Spleen (tissue), 11 donors: Measurements from ENCODE around the gene PCDH18. TPM values are rescaled to one million over a fixed set of nuclear protein-coding genes. Genes with fewer than 3 reads are reported as not detected.
"Not testable (repeated sequence)": the region's sequence is repeated elsewhere in the genome, so short reads cannot be mapped to it uniquely, and the experiment has no call there.

Experiments used
- DNase-seq: peaks from one replicate; pipeline ENCODE4 v3.0.0-alpha.2; 2020
- H3K27ac ChIP-seq, 8 donors: fragments of 200-600 bp; sonication (generic) in 7 of 8; 1 replicate in 4 of 8; 2 replicates in 4 of 8; pipeline versions ENCODE4 v1.5.0 to v1.8.0; 2016 to 2021; ENCODE audit warnings: inconsistent platforms in 4 of 8, mild to moderate bottlenecking in 4 of 8, moderate library complexity in 1 of 8
- H3K27me3 ChIP-seq, 7 donors: fragments of 200-600 bp; sonication (generic) in 6 of 7; replicated peaks in 1 of 7; 1 replicate in 4 of 7; 2 replicates in 3 of 7; pipeline versions ENCODE4 v1.5.0 to v1.8.0; 2016 to 2021; ENCODE audit warnings: inconsistent platforms in 3 of 7, mild to moderate bottlenecking in 1 of 7
- H3K36me3 ChIP-seq, 6 donors: fragments of 200-600 bp; sonication (generic) in 5 of 6; 1 replicate in 4 of 6; 2 replicates in 2 of 6; pipeline versions ENCODE4 v1.5.0 to v1.8.0; 2016 to 2021; ENCODE audit warnings: inconsistent platforms in 2 of 6
- H3K4me1 ChIP-seq, 6 donors: fragments of 200-600 bp; sonication (generic) in 5 of 6; 1 replicate in 3 of 6; 2 replicates in 3 of 6; pipeline versions ENCODE4 v1.5.0 to v1.8.0; 2016 to 2021; ENCODE audit warnings: inconsistent platforms in 3 of 6
- H3K4me3 ChIP-seq, 8 donors: fragments of 200-600 bp; sonication (generic) in 7 of 8; 1 replicate in 4 of 8; 2 replicates in 4 of 8; pipeline versions ENCODE4 v1.5.0 to v1.8.0; 2016 to 2021; ENCODE audit warnings: inconsistent platforms in 4 of 8, mild to moderate bottlenecking in 4 of 8, moderate library complexity in 2 of 8
- H3K9me3 ChIP-seq, 8 donors: fragments of 200-600 bp; sonication (generic) in 7 of 8; 1 replicate in 4 of 8; 2 replicates in 4 of 8; pipeline versions ENCODE4 v1.5.0 to v1.8.0; 2016 to 2021; ENCODE audit warnings: inconsistent platforms in 4 of 8
- POLR2A ChIP-seq, 3 donors: fragments of 450-650 bp; IDR thresholded peaks; one replicate each; pipeline ENCODE4 v1.5.1; 2017; ENCODE audit warnings: antibody characterized with exemption in 3 of 3, mild to moderate bottlenecking in 1 of 3
- POLR2AphosphoS5 ChIP-seq, 3 donors: sonication (generic); formaldehyde crosslinking; IDR thresholded peaks; one replicate each; pipeline ENCODE4 v1.5.1; 2017; ENCODE audit warnings: antibody characterized with exemption in 3 of 3
- WGBS, 5 donors: extraction: QIAGEN DNeasy Blood & Tissue Kit in 3 of 5; methylation state at CpG; one replicate each; pipeline versions ENCODE4 v1.1.5 to v1.1.7; 2013 to 2018; 5-methylcytosine and 5-hydroxymethylcytosine counted together
- intact Hi-C: fragments of 100-400 bp; cut with DNase I; formaldehyde crosslinking; loops from one replicate; pipeline ENCODE4 v1.15.0; 2023; ENCODE audit warnings: low total_unique reads
- polyA plus RNA-seq, 3 donors: library from polyadenylated mRNA; stranded (reverse); fragments of 200-250 nt; gene quantifications; one replicate each; pipeline ENCODE4 v1.2.1, GENCODE V29; 2013
- total RNA-seq, 7 donors: library from RNA; depleted of rRNA in 3 of 7; stranded (reverse); fragments of >200 nt in 3 of 7; fragmentation: NEBNext Ultra II Directional in 4 of 7; extraction: Animal tissue kit (Norgen Biotek cat#: 25700) in 4 of 7; gene quantifications; one replicate each; pipeline versions ENCODE4 v1.1.0 to v1.2.1, GENCODE V29; 2016 to 2021
- TF ChIP-seq, protein P1 (sequence below), 11 experiments: fragments of 200-600 bp in 7 of 11; fragments of 450-650 bp in 4 of 11; sonication (generic) in 4 of 11; IDR thresholded peaks in 8 of 11; conservative IDR thresholded peaks in 3 of 11; 1 replicate in 7 of 11; 2 replicates in 4 of 11; pipeline versions ENCODE4 v1.4.0 to v1.8.0; 2016 to 2021; ENCODE audit warnings: antibody characterized with exemption in 11 of 11, inconsistent platforms in 4 of 11, mild to moderate bottlenecking in 1 of 11
- donor health status: healthy with polysubstance abuse.
- donor health status: DM: no; HTN: no; CAD: no; lungs with moderate emphysema.
- donor health status: DM: no; HTN: no; CAD: no.
- donor health status: Bipolar disorder and iron deficiency.
- donor health status: healthy.
- donor health status: DM: no; HTN: no; CAD: no.
- donor health status: DM: yes; HTN: yes; CAD: no.

PCDH18 gene
- total and polyA plus RNA-seq, 10 donors: 0.82 to 15.6 (median 6.1) TPM

- no peaks in the 10 kb centered on the region for H3K27me3 ChIP-seq
- TF ChIP-seq, protein P1, sequence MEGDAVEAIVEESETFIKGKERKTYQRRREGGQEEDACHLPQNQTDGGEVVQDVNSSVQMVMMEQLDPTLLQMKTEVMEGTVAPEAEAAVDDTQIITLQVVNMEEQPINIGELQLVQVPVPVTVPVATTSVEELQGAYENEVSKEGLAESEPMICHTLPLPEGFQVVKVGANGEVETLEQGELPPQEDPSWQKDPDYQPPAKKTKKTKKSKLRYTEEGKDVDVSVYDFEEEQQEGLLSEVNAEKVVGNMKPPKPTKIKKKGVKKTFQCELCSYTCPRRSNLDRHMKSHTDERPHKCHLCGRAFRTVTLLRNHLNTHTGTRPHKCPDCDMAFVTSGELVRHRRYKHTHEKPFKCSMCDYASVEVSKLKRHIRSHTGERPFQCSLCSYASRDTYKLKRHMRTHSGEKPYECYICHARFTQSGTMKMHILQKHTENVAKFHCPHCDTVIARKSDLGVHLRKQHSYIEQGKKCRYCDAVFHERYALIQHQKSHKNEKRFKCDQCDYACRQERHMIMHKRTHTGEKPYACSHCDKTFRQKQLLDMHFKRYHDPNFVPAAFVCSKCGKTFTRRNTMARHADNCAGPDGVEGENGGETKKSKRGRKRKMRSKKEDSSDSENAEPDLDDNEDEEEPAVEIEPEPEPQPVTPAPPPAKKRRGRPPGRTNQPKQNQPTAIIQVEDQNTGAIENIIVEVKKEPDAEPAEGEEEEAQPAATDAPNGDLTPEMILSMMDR (IDR thresholded peaks at IDR 0.05 in 8 of 11, conservative IDR thresholded peaks at IDR 0.05 in 3 of 11): no peak
- TF ChIP-seq POLR2A (IDR thresholded peaks at IDR 0.05) (no peak), POLR2AphosphoS5 (IDR thresholded peaks at IDR 0.05) (no peak)
- DNase-seq: no peak
- WGBS, 5 donors: 72 to 83% (median 80%) methylated on average over 6 of the region's 6 CpGs
- no peaks in the 10 kb centered on the region for H3K4me1 ChIP-seq
- H3K9me3 ChIP-seq: no peaks in the 10 kb centered on the region
- intact Hi-C loops: no loop called here
- no peak overlapping the region for H3K4me3 ChIP-seq
- H3K27ac ChIP-seq: no peak overlapping the region
- no peaks in the 10 kb centered on the region for H3K36me3 ChIP-seq
Observed at GRCh38 chr4:137502339-137503129, 29.8 kb downstream of the PCDH18 start.

- H3K36me3 ChIP-seq, H3K9me3 ChIP-seq, H3K4me3 ChIP-seq, H3K27ac ChIP-seq, intact Hi-C loops, H3K27me3 ChIP-seq, DNase-seq, H3K4me1 ChIP-seq: not testable (repeated sequence)
- 82 to 90% (median 85%) methylated on average over 14 to 27 of the region's 29 CpGs for WGBS, 5 donors
Observed at GRCh38 chr4:137496267-137496666, 36.0 kb downstream of the PCDH18 start.

DNA sequence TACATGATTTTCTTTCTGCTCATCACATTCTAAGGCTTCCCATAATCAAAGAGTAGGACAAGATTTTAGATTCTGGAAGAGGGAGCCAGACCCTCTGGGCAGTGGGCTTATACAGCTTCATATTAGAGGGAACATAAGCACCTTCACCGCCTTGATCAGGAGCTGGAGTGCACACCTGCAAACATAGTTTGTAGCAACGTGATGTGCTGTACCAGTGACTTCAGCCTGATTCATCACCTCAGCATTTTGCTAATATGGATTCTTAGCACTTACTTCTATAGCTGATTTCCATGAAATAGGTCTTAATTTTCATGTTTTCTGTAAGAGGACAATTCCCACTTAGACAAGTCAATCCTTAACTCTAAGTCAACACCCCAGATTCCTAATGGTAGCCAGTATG is 36.7 kb downstream of the PCDH18 start:
- no peak overlapping the region for H3K4me3 ChIP-seq
- intact Hi-C loops: no loop called here
- no peaks in the 10 kb centered on the region for H3K4me1 ChIP-seq
- TF ChIP-seq POLR2A (IDR thresholded peaks at IDR 0.05) (no peak), POLR2AphosphoS5 (IDR thresholded peaks at IDR 0.05) (no peak)
- TF ChIP-seq, protein P1 (IDR thresholded peaks at IDR 0.05 in 8 of 11, conservative IDR thresholded peaks at IDR 0.05 in 3 of 11): no peak
- peaks cover 0 to 4% (median 0%) of the 10 kb centered on the region in 8 donors for H3K9me3 ChIP-seq
- H3K36me3 ChIP-seq: no peaks in the 10 kb centered on the region
- no peak for DNase-seq
- no peak overlapping the region for H3K27ac ChIP-seq
- WGBS, 5 donors: 78 to 92% (median 82%) methylated on average over 2 of the region's 2 CpGs
- H3K27me3 ChIP-seq: no peaks in the 10 kb centered on the region

DNA sequence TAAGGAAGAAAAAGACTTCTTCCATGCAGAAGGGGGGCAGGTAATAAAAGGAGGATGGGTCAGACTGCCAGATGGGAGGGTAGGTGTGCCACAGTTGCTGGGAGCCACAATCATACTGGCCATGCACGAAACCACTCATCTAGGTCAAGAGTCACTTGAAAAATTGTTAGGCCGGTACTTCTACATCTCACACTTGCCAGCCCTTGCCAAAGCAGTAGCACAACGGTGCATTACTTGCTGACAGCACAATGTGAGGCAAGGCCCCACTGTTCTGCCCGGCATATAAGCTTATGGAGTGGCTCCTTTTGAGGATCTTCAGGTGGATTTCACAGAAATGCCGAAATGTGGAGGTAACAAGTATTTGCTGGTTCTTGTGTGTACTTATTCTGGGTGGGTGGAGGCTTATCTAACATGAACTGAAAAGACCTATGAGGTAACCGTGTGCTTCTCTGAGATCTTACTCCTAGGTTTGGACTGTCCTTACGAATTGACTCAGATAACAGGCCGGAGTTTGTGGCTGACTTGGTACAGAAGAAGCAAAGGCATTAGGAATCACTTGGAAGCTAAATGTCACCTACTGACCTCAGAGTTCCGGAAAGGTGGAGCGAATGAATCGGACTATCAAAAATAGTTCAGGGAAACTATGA is 48.9 kb downstream of the PCDH18 start:
- not testable (repeated sequence) for H3K27ac ChIP-seq, H3K9me3 ChIP-seq

GRCh38 chr4:137479657-137480056 is 52.6 kb downstream of the PCDH18 start:
- WGBS, 5 donors: 68 to 92% (median 85%) methylated on average over 5 of the region's 5 CpGs
- H3K4me1 ChIP-seq, intact Hi-C loops, H3K36me3 ChIP-seq, H3K27ac ChIP-seq, H3K9me3 ChIP-seq, DNase-seq, H3K4me3 ChIP-seq, H3K27me3 ChIP-seq: not testable (repeated sequence)

More for the DNA sequence above, 48.9 kb downstream of the PCDH18 start:
- H3K4me1 ChIP-seq, H3K36me3 ChIP-seq, intact Hi-C loops, H3K4me3 ChIP-seq, DNase-seq, H3K27me3 ChIP-seq: not testable (repeated sequence)
- WGBS, 5 donors: 61 to 80% (median 72%) methylated on average over 11 of the region's 11 CpGs
